ENCODE data around the gene ZFAND3.

GRCh38 chr6:37847704-37848103 lies 28.2 kb downstream of the ZFAND3 start:
- TF ChIP-seq, protein P1, sequence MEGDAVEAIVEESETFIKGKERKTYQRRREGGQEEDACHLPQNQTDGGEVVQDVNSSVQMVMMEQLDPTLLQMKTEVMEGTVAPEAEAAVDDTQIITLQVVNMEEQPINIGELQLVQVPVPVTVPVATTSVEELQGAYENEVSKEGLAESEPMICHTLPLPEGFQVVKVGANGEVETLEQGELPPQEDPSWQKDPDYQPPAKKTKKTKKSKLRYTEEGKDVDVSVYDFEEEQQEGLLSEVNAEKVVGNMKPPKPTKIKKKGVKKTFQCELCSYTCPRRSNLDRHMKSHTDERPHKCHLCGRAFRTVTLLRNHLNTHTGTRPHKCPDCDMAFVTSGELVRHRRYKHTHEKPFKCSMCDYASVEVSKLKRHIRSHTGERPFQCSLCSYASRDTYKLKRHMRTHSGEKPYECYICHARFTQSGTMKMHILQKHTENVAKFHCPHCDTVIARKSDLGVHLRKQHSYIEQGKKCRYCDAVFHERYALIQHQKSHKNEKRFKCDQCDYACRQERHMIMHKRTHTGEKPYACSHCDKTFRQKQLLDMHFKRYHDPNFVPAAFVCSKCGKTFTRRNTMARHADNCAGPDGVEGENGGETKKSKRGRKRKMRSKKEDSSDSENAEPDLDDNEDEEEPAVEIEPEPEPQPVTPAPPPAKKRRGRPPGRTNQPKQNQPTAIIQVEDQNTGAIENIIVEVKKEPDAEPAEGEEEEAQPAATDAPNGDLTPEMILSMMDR (IDR thresholded peaks at IDR 0.05) = no peak
- TF ChIP-seq POLR2A (IDR thresholded peaks at IDR 0.05) = no peak

All from stomach (tissue), 4 donors.